ENCODE data around the gene TMEM256. TPM values are rescaled to one million over a fixed set of nuclear protein-coding genes. Genes with fewer than 3 reads are reported as not detected.

Gene TMEM256
- polyA plus RNA-seq, 3 donors = 39.2 to 81.4 (median 72.6) TPM

GRCh38 chr17:7443499-7444485, 39.9 kb upstream of the TMEM256 start:
- no peak for TF ChIP-seq CTCF (IDR thresholded peaks at IDR 0.05)
- intact Hi-C loops (cut with micrococcal nuclease) = no loop called here
- no peaks in the 10 kb centered on the region for H3K36me3 ChIP-seq (replicated peaks in 1 of 2; ENCODE audit: control insufficient read depth in 1 of 2, insufficient read depth in 2 of 2, low read length in 2 of 2)
- no peaks in the 10 kb centered on the region for H3K79me2 ChIP-seq (ENCODE audit: insufficient read depth, low read length)
- Mint-ChIP-seq H3K4me3 (no peak overlapping the region), H3K27me3 (ENCODE audit: low read depth in 3 of 3) (peaks cover 82 to 98% (median 95%) of the 10 kb centered on the region in 3 donors), H3K36me3 (peaks cover 12 to 16% of the 10 kb centered on the region in 2 donors), H3K27ac (no peak overlapping the region), H3K4me1 (peaks cover 38% of the 10 kb centered on the region), H3K9me3 (peaks cover 0 to 27% (median 10%) of the 10 kb centered on the region in 7 donors)
- no peak overlapping the region for H3K4me3 ChIP-seq (replicated peaks in 1 of 3; ENCODE audit: low read depth in 2 of 3, low read length in 3 of 3)
- peaks cover 52 to 94% of the 10 kb centered on the region in 2 donors for H3K27me3 ChIP-seq (ENCODE audit: control insufficient read depth in 2 of 2, insufficient read depth in 2 of 2, low read length in 2 of 2)
- H2AFZ ChIP-seq (ENCODE audit: insufficient read depth, low read depth, low read length, poor library complexity, severe bottlenecking) = no peak overlapping the region
- peaks cover 5% of the 10 kb centered on the region for H4K20me1 ChIP-seq (ENCODE audit: insufficient read depth, low read length)
- no peak overlapping the region for H3K4me2 ChIP-seq (replicated peaks; ENCODE audit: extremely low read depth, low read length, poor library complexity, severe bottlenecking)
- H3K27ac ChIP-seq (ENCODE audit: low read depth in 1 of 2, low read length in 2 of 2) = no peak overlapping the region
- H3K9me3 ChIP-seq (replicated peaks in 1 of 2; ENCODE audit: control insufficient read depth in 1 of 2, insufficient read depth in 1 of 2, low read length in 2 of 2) = peaks cover 0 to 21% of the 10 kb centered on the region in 2 donors
- H3K4me1 ChIP-seq (ENCODE audit: control insufficient read depth in 1 of 2, insufficient read depth in 2 of 2, low read length in 2 of 2) = peaks cover 32 to 39% of the 10 kb centered on the region in 2 donors
- 100% methylated on average over 2 of the region's 7 CpGs for WGBS (ENCODE audit: insufficient coverage)
- no peak overlapping the region for H3K9ac ChIP-seq (ENCODE audit: insufficient read depth, low read length, poor library complexity, severe bottlenecking)
- no peak for DNase-seq

GRCh38 chr17:7442142-7442541, 38.2 kb upstream of the TMEM256 start:
- Histone ChIP-seq H3K27me3 (ENCODE audit: control insufficient read depth in 2 of 2, insufficient read depth in 2 of 2, low read length in 2 of 2) (peaks cover 46 to 86% of the 10 kb centered on the region in 2 donors), H3K9me3 (replicated peaks in 1 of 2; ENCODE audit: control insufficient read depth in 1 of 2, insufficient read depth in 1 of 2, low read length in 2 of 2) (peaks cover 0 to 21% of the 10 kb centered on the region in 2 donors), H3K4me1 (ENCODE audit: control insufficient read depth in 1 of 2, insufficient read depth in 2 of 2, low read length in 2 of 2) (peaks cover 48 to 56% of the 10 kb centered on the region in 2 donors), H3K4me3 (replicated peaks in 1 of 3; ENCODE audit: low read depth in 2 of 3, low read length in 3 of 3) (no peak overlapping the region), H4K20me1 (ENCODE audit: insufficient read depth, low read length) (peaks cover 21% of the 10 kb centered on the region), H3K79me2 (ENCODE audit: insufficient read depth, low read length) (no peaks in the 10 kb centered on the region), H3K4me2 (replicated peaks; ENCODE audit: extremely low read depth, low read length, poor library complexity, severe bottlenecking) (no peak overlapping the region), H3K9ac (ENCODE audit: insufficient read depth, low read length, poor library complexity, severe bottlenecking) (no peak overlapping the region), H3K27ac (ENCODE audit: low read depth in 1 of 2, low read length in 2 of 2) (no peak overlapping the region), H3K36me3 (replicated peaks in 1 of 2; ENCODE audit: control insufficient read depth in 1 of 2, insufficient read depth in 2 of 2, low read length in 2 of 2) (no peaks in the 10 kb centered on the region), H2AFZ (ENCODE audit: insufficient read depth, low read depth, low read length, poor library complexity, severe bottlenecking) (no peak overlapping the region)
- intact Hi-C loops (cut with micrococcal nuclease) = no loop called here
- peaks cover 20 to 21% of the 10 kb centered on the region in 2 donors for H3K36me3 Mint-ChIP-seq
- H3K27ac Mint-ChIP-seq = no peak overlapping the region
- peaks cover 76 to 96% (median 89%) of the 10 kb centered on the region in 3 donors for H3K27me3 Mint-ChIP-seq (ENCODE audit: low read depth in 3 of 3)
- WGBS (ENCODE audit: insufficient coverage) = no CpG with 5 or more reads among the region's 2 CpGs
- H3K4me3 Mint-ChIP-seq = peak overlapping the region in 1 of 2 donors; percentile 84
- TF ChIP-seq CTCF (IDR thresholded peaks at IDR 0.05) = no peak
- no peak for DNase-seq
- peaks cover 49% of the 10 kb centered on the region for H3K4me1 Mint-ChIP-seq
- H3K9me3 Mint-ChIP-seq = peaks cover 0 to 25% (median 14%) of the 10 kb centered on the region in 7 donors

Data from CD14-positive monocyte (primary cell).